B cell (primary cell): Measurements from ENCODE around the gene DHX9. TPM values are rescaled to one million over a fixed set of nuclear protein-coding genes. Genes with fewer than 3 reads are reported as not detected.

Experiments used
- ATAC-seq: fragments of 200-7000 bp; cut with Tn5 transposase; one replicate; pipeline ENCODE4 v1.10.0; 2021; ENCODE audit warnings: low read depth, mild to moderate bottlenecking, moderate number of reproducible peaks, moderate library complexity
- CTCF ChIA-PET: fragments of 350-600 bp; sonication (Branson Sonifier 250); formaldehyde crosslinking; loops from one replicate; lab custom pipeline; 2021; ENCODE audit warnings: antibody characterized with exemption, inconsistent platforms; lab: Charles Lee
- POLR2A ChIA-PET: fragments of 350-600 bp; sonication (Branson Sonifier 250); formaldehyde crosslinking; loops from one replicate; lab custom pipeline; 2021; ENCODE audit warnings: antibody characterized with exemption; lab: Charles Lee
- DNase-seq: peaks from one replicate; pipeline ENCODE4 v3.0.0; 2013
- H2AFZ ChIP-seq: 2 replicates; pipeline ENCODE4 v1.6.1; 2012; ENCODE audit warnings: mild to moderate bottlenecking, low read depth, low read length; ENCODE audit not compliant: insufficient read depth, poor library complexity, severe bottlenecking
- H3K27ac ChIP-seq, 2 donors: 1 replicate in 1 of 2; 2 replicates in 1 of 2; pipeline ENCODE4 v1.5.1; 2012 to 2013; ENCODE audit warnings: low read length in 2 of 2, mild to moderate bottlenecking in 2 of 2, moderate library complexity in 1 of 2
- H3K27me3 ChIP-seq, 4 experiments: fragments of 200-600 bp in 1 of 4; sonication (generic) in 1 of 4; replicated peaks in 1 of 4; 1 replicate in 2 of 4; 2 replicates in 2 of 4; pipeline versions ENCODE4 v1.6.1 to v1.7.0; 2013 to 2016; ENCODE audit warnings: low read length in 3 of 4, mild to moderate bottlenecking in 2 of 4, mixed read lengths in 1 of 4, moderate library complexity in 1 of 4; ENCODE audit not compliant: insufficient read depth in 4 of 4, control insufficient read depth in 3 of 4; ENCODE audit errors: control extremely low read depth in 1 of 4
- H3K36me3 ChIP-seq, 2 experiments: replicated peaks in 1 of 2; 1 replicate in 1 of 2; 2 replicates in 1 of 2; pipeline versions ENCODE4 v1.6.1 to v1.7.1; 2013; ENCODE audit warnings: low read length in 1 of 2; ENCODE audit not compliant: insufficient read depth in 2 of 2, control insufficient read depth in 1 of 2; ENCODE audit errors: control extremely low read depth in 1 of 2, extremely low read depth in 1 of 2
- H3K4me1 ChIP-seq, 2 donors: fragments of 200-600 bp in 1 of 2; sonication (generic) in 1 of 2; 1 replicate in 1 of 2; 2 replicates in 1 of 2; pipeline versions ENCODE4 v1.5.1 to v1.6.1; 2013 to 2017; ENCODE audit warnings: low read length in 2 of 2; ENCODE audit not compliant: control insufficient read depth in 2 of 2, insufficient read depth in 2 of 2
- H3K4me2 ChIP-seq: replicated peaks from 2 replicates; pipeline ENCODE3; 2012; ENCODE audit warnings: mild to moderate bottlenecking, low read depth, low read length; ENCODE audit not compliant: poor library complexity, severe bottlenecking
- H3K4me3 ChIP-seq, 5 experiments: fragments of 200-600 bp in 1 of 5; sonication (generic) in 1 of 5; 1 replicate in 3 of 5; 2 replicates in 2 of 5; pipeline versions ENCODE4 v1.5.1 to v1.7.0; 2011 to 2016; ENCODE audit warnings: low read length in 4 of 5, mild to moderate bottlenecking in 4 of 5, low read depth in 2 of 5, control low read depth in 1 of 5, moderate library complexity in 1 of 5; ENCODE audit not compliant: insufficient read depth in 1 of 5; ENCODE audit errors: control extremely low read depth in 1 of 5, extremely low read depth in 1 of 5
- H3K79me2 ChIP-seq: fragments of 200-600 bp; sonication (generic); one replicate; pipeline ENCODE4 v1.6.0; 2016; ENCODE audit warnings: low read length; ENCODE audit not compliant: control insufficient read depth, insufficient read depth
- H3K9ac ChIP-seq: fragments of 200-600 bp; sonication (generic); 2 replicates; pipeline ENCODE4 v1.6.1; 2017; ENCODE audit warnings: mild to moderate bottlenecking, low read length, moderate library complexity
- H3K9me3 ChIP-seq, 3 donors: one replicate each; pipeline versions ENCODE4 v1.6.1 to v1.7.1; 2013; ENCODE audit warnings: low read length in 2 of 3; ENCODE audit not compliant: control insufficient read depth in 2 of 3, insufficient read depth in 1 of 3; ENCODE audit errors: control extremely low read depth in 1 of 3
- H4K20me1 ChIP-seq: 2 replicates; pipeline ENCODE4 v1.6.0; 2012; ENCODE audit warnings: mild to moderate bottlenecking, low read length; ENCODE audit not compliant: insufficient read depth, control insufficient read depth, poor library complexity, severe bottlenecking
- H3K27ac Mint-ChIP-seq: one replicate; pipeline ENCODE4 v1.8.0; 2021; ENCODE audit warnings: mixed read lengths
- H3K27me3 Mint-ChIP-seq: one replicate; pipeline ENCODE4 v1.8.0; 2021; ENCODE audit warnings: mixed read lengths
- H3K4me1 Mint-ChIP-seq: one replicate; pipeline ENCODE4 v1.8.0; 2021; ENCODE audit warnings: mixed read lengths
- H3K4me3 Mint-ChIP-seq: one replicate; pipeline ENCODE4 v1.8.0; 2021; ENCODE audit warnings: mixed read lengths
- H3K9me3 Mint-ChIP-seq: one replicate; pipeline ENCODE4 v1.8.0; 2022; ENCODE audit warnings: mixed read lengths; ENCODE audit not compliant: insufficient read depth
- CTCF ChIP-seq: fragments of 200-600 bp; IDR thresholded peaks from one replicate; pipeline ENCODE4 v1.8.0; 2022; ENCODE audit warnings: antibody characterized with exemption, mild to moderate bottlenecking
- EZH2 ChIP-seq: IDR thresholded peaks from 2 replicates; pipeline ENCODE4 v1.6.1; 2012; ENCODE audit warnings: borderline replicate concordance, low read depth, mild to moderate bottlenecking, moderate library complexity, low read length; ENCODE audit not compliant: insufficient read depth, poor library complexity, severe bottlenecking
- WGBS: methylation state at CpG from one replicate; pipeline ENCODE4 v1.1.5; 2013; ENCODE audit warnings: missing lambda C conversion rate; ENCODE audit not compliant: insufficient coverage; 5-methylcytosine and 5-hydroxymethylcytosine counted together
- intact Hi-C: fragments of 100-400 bp; cut with micrococcal nuclease; formaldehyde crosslinking; loops from one replicate; pipeline ENCODE4 v1.10.0; 2022
- polyA plus RNA-seq: library from polyadenylated mRNA; depleted of rRNA; stranded (reverse); fragments of >200 nt; gene quantifications from 2 replicates; pipeline ENCODE4 v1.2.3, GENCODE V29; 2012
- total RNA-seq, 2 donors: library from RNA; stranded (reverse); fragments of 120-200 nt in 1 of 2; gene quantifications; 1 replicate in 1 of 2; 2 replicates in 1 of 2; pipeline versions ENCODE4 v1.2.3 to v1.2.4, GENCODE V29; 2013 to 2022

Gene DHX9
- total and polyA plus RNA-seq, 2 donors (not counting 1 experiment from before 2014, with no cell fraction given) = 70.6 to 213 TPM

GRCh38 chr1:182834326-182834725 lies 4.8 kb upstream of the DHX9 start:
- Histone ChIP-seq H4K20me1 (no peaks in the 10 kb centered on the region), H3K27me3 (no peaks in the 10 kb centered on the region), H3K9me3 (no peaks in the 10 kb centered on the region), H3K9ac (no peak overlapping the region), H3K4me3 (no peak overlapping the region), H2AFZ (no peak overlapping the region), H3K36me3 (no peaks in the 10 kb centered on the region), H3K4me2 (no peak overlapping the region), H3K27ac (no peak overlapping the region), H3K79me2 (peaks cover 4% of the 10 kb centered on the region), H3K4me1 (peaks cover 7 to 9% of the 10 kb centered on the region in 2 donors)
- POLR2A ChIA-PET = no interaction called here
- Mint-ChIP-seq H3K27ac (no peak overlapping the region), H3K4me1 (peaks cover 9% of the 10 kb centered on the region), H3K9me3 (no peaks in the 10 kb centered on the region), H3K4me3 (no peak overlapping the region), H3K27me3 (no peaks in the 10 kb centered on the region)
- no peak for TF ChIP-seq CTCF
- CTCF ChIA-PET = interaction anchor here (1.8 kb wide), 1 partner anchor 11 kb away, joined by 3 read pairs; no protein-coding TSS in a partner anchor
- ATAC-seq = no peak
- no peak for DNase-seq
- WGBS = 100% methylated on average over 2 of the region's 2 CpGs
- intact Hi-C loops = no loop called here

GRCh38 chr1:182835806-182836205 lies 3.3 kb upstream of the DHX9 start:
- Mint-ChIP-seq H3K27me3 (no peaks in the 10 kb centered on the region), H3K27ac (no peak overlapping the region), H3K4me1 (peaks cover 14% of the 10 kb centered on the region), H3K4me3 (no peak overlapping the region), H3K9me3 (no peaks in the 10 kb centered on the region)
- 95% methylated on average over 4 of the region's 10 CpGs for WGBS
- no peak overlapping the region for H3K4me2 ChIP-seq
- ATAC-seq = no peak
- no peaks in the 10 kb centered on the region for H3K27me3 ChIP-seq
- no peak overlapping the region for H3K4me3 ChIP-seq
- H4K20me1 ChIP-seq = peaks cover 12% of the 10 kb centered on the region
- no peak for DNase-seq
- H3K36me3 ChIP-seq = peaks cover 0 to 4% of the 10 kb centered on the region in 2 experiments
- no peak overlapping the region for H3K9ac ChIP-seq
- H3K9me3 ChIP-seq = no peaks in the 10 kb centered on the region
- no peak overlapping the region for H3K27ac ChIP-seq
- peaks cover 8 to 14% of the 10 kb centered on the region in 2 donors for H3K4me1 ChIP-seq
- intact Hi-C loops = loop anchor here (5.0 kb wide), 1 partner anchor 1076 kb away; no protein-coding TSS in a partner anchor
- H3K79me2 ChIP-seq = peaks cover 14% of the 10 kb centered on the region
- CTCF ChIA-PET = no interaction called here
- TF ChIP-seq CTCF = no peak
- no peak for TF ChIP-seq EZH2
- H2AFZ ChIP-seq = no peak overlapping the region
- POLR2A ChIA-PET = no interaction called here
